ENCODE measurements around the gene FAM168A.

GRCh38 chr11:73576185-73576614, 21.7 kb downstream of the FAM168A start:
- TF ChIP-seq YY1 (IDR thresholded peaks at IDR 0.05; ENCODE audit: insufficient read depth, insufficient read length) = no peak
- no peak for TF ChIP-seq ZNF274 (IDR thresholded peaks at IDR 0.05; ENCODE audit: low read depth, low read length)
